Measurements from ENCODE around the gene HOXC9. TPM values are rescaled to one million over a fixed set of nuclear protein-coding genes. Genes with fewer than 3 reads are reported as not detected.

Gene HOXC9
- total RNA-seq, 2 donors from 2014 or later = not detected

- DNase-seq (no peak), ATAC-seq (no peak)
- intact Hi-C loops (cut with DNase I, micrococcal nuclease) = no loop called here
Observed at GRCh38 chr12:54019091-54019811, 19.3 kb downstream of the HOXC9 start.

GRCh38 chr12:54019924-54020590 is 20.1 kb downstream of the HOXC9 start:
- DNase-seq (no peak), ATAC-seq (no peak)
- intact Hi-C loops (cut with DNase I, micrococcal nuclease) = no loop called here

GRCh38 chr12:54020591-54021405 is 20.8 kb downstream of the HOXC9 start:
- ATAC-seq (no peak), DNase-seq (no peak)
- intact Hi-C loops (cut with DNase I, micrococcal nuclease) = no loop called here

GRCh38 chr12:54021432-54022013 is 21.6 kb downstream of the HOXC9 start:
- DNase-seq (no peak), ATAC-seq (no peak)
- intact Hi-C loops (cut with DNase I, micrococcal nuclease) = no loop called here

DNA sequence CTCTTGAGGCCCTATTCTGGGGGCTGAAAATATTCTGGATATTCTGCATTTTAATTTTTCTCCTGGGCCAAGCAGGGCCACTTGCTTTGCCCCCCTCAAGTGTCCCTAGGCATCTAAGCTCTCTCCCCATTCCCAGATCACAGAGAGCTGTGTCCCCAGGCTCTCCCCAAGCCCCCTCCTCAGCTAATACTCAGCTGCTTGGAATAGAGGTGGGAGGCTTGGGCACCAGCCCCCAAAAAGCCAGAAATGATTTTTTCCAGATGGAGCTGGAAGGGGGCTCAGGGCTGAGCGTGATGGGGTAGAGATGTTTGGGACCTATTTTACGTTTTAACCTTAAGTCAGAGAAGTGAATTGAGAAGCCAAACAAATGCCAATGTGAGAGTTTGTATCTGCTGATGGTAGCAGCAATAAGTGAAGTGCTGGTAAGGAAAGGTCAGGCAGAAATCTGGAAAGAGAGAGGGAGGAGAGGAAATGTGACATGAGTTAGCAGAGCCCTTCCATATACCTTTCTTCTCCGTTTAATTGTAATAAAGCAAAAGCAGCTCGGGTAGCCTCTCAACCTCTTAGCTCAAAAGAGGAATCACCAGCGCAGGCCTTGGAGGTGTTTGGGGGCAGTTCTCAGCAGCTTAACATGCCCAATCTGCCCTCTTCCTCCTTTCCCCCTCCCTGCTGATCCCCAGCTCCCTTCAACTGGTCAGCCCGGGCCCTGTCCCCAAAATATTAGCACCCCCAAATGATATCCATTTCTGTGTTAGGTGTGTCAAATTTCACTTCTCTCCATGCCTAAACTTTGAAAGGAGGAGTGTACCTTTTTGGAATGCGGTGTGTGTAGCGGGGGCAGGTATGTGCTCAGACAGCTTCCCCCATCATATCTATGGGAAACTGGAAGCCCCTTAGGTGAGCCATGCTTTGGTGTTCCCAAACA is 23.3 kb downstream of the HOXC9 start:
- no peak for DNase-seq
- no peak for ATAC-seq
- intact Hi-C loops (cut with DNase I, micrococcal nuclease) = no loop called here

- ATAC-seq (no peak), DNase-seq (no peak)
- intact Hi-C loops (cut with DNase I, micrococcal nuclease) = no loop called here
Observed at GRCh38 chr12:54024127-54024526, 24.2 kb downstream of the HOXC9 start.

GRCh38 chr12:54024581-54025305 is 24.8 kb downstream of the HOXC9 start:
- intact Hi-C loops (cut with DNase I, micrococcal nuclease) = no loop called here
- ATAC-seq = no peak
- no peak for DNase-seq

GRCh38 chr12:54025499-54026405 is 25.8 kb downstream of the HOXC9 start:
- ATAC-seq (no peak), DNase-seq (no peak)
- intact Hi-C loops (cut with DNase I, micrococcal nuclease) = no loop called here

DNA sequence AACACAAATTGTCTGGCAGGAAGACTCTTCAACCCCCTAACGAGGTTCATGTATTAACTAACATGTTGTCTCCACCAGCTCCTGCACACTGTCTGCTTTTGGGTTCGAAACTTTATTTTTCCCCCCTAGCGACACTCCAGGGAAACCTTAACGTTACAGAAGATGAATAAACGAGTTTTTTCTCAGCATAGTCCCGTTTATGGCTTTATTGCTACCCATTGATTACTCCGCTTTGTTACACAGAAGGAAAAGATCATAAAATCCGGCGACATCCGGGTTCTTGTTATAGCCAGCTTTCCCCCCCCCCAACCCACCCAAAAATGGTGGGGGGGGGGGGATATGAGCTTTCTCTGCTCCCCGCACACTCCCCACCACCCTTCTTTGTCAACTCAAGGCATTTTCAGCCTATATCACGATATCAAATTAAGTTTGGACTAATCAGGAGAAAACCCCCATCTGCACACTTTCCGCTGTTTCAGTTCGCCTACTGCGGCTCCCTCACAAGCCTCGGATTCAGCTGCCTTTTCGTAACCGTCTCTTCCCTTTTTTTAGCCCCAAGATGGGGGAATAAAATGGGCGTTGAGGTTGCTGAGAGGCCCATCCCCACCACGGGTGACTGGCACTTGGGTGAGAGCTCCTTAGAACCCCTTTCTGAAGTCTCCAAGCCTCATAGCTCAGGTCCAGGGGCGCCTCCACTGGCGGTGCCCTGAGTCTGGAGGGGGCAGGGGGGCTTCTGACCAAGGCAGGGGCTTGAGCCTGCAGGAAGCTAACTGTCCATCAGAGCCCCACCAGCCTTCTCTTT is 26.9 kb downstream of the HOXC9 start:
- intact Hi-C loops (cut with DNase I, micrococcal nuclease) = no loop called here
- DNase-seq = no peak
- peak; percentile 66 for ATAC-seq

DNA sequence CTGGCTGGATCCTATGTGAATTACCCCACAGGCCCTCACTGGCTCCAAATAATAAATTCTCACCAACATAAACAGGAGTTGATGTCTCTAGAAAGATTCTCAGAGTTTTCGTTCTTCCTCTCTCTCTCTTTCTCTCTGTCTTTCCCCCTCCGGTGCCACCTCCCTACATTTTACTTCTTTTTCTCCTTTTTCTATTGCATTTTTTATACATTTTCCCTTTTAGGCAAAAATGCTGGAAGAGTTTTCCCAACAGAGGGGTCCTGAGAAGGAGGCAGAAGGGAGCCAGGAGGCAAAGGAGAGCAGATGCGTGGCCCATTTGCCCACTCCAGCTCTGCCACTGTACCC is 27.5 kb downstream of the HOXC9 start:
- no peak for ATAC-seq
- intact Hi-C loops (cut with DNase I, micrococcal nuclease) = no loop called here

DNA sequence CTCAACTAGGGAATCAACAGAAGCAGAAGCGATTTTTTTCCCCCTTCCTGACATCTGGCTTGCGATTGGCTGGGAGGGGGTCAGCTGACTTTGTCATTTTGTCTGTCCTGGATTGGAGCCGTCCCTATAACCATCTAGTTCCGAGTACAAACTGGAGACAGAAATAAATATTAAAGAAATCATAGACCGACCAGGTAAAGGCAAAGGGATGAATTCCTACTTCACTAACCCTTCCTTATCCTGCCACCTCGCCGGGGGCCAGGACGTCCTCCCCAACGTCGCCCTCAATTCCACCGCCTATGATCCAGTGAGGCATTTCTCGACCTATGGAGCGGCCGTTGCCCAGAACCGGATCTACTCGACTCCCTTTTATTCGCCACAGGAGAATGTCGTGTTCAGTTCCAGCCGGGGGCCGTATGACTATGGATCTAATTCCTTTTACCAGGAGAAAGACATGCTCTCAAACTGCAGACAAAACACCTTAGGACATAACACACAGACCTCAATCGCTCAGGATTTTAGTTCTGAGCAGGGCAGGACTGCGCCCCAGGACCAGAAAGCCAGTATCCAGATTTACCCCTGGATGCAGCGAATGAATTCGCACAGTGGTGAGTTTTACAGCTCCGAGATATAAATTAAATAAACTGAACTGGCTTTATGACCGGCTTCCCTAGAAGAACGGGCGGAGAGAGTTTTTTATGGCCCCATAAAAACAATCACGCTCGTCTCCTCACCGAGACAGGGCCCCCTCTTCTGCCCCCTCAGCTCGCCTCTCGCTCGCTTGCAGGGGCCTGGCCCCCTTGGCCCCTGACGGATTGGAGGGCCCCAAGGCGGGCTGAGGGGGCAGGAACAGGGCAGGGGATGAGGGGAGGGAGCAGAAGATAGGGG is 28.6 kb downstream of the HOXC9 start, which contains the start of gene HOXC6:
TSS of gene HOXC6 (plus strand) at position 127 of the 888 bp plus-strand sequence. CDS start at position 209, 82 bp downstream.
- peak; percentile 73 for ATAC-seq
- no peak for DNase-seq
- intact Hi-C loops (cut with DNase I, micrococcal nuclease) = no loop called here

More for the DNA sequence above, 27.5 kb downstream of the HOXC9 start:
- DNase-seq = no peak

GRCh38 chr12:54029529-54030441 is 29.8 kb downstream of the HOXC9 start:
- DNase-seq = no peak
- intact Hi-C loops (cut with DNase I, micrococcal nuclease) = loop anchor here in 1 of 2 donors (5.0 kb wide), 1 partner anchor 163 kb away; no protein-coding TSS in a partner anchor
- ATAC-seq = no peak

GRCh38 chr12:54030442-54030801 is 30.5 kb downstream of the HOXC9 start:
- DNase-seq (no peak), ATAC-seq (no peak)
- intact Hi-C loops (cut with DNase I, micrococcal nuclease) = loop anchor here in 1 of 2 donors (5.0 kb wide), 1 partner anchor 162 kb away; no protein-coding TSS in a partner anchor

Data from left colon (tissue), 2 donors.